Effector memory CD8-positive, alpha-beta T cell (primary cell): Measurements from ENCODE around the gene HS6ST2.
A peak's percentile ranks its signal among the peaks of the same experiment; 100 is the strongest.

Experiments used
- ATAC-seq: fragments of 150-1000 bp; cut with Tn5 transposase; replicated peaks from 2 replicates; pipeline ENCODE4 v1.10.0; 2021; ENCODE audit warnings: mild to moderate bottlenecking, moderate library complexity
- DNase-seq, 3 experiments: peaks; one replicate each; pipeline ENCODE4 v3.0.0; 2021
- H3K27ac Mint-ChIP-seq, 2 donors: one replicate each; pipeline ENCODE4 v1.8.0; 2022; ENCODE audit warnings: mild to moderate bottlenecking in 2 of 2, mixed read lengths in 2 of 2, moderate library complexity in 2 of 2
- H3K27me3 Mint-ChIP-seq, 2 donors: one replicate each; pipeline ENCODE4 v1.8.0; 2022; ENCODE audit warnings: mixed read lengths in 2 of 2
- H3K36me3 Mint-ChIP-seq: one replicate; pipeline ENCODE4 v1.8.0; 2022; ENCODE audit warnings: mild to moderate bottlenecking, moderate library complexity, mixed read lengths; ENCODE audit not compliant: insufficient read depth
- H3K4me1 Mint-ChIP-seq, 2 donors: one replicate each; pipeline ENCODE4 v1.8.0; 2022; ENCODE audit warnings: low read depth in 2 of 2, mixed read lengths in 2 of 2
- H3K4me3 Mint-ChIP-seq, 2 donors: one replicate each; pipeline ENCODE4 v1.8.0; 2022; ENCODE audit warnings: mild to moderate bottlenecking in 2 of 2, mixed read lengths in 2 of 2, moderate library complexity in 2 of 2
- H3K9me3 Mint-ChIP-seq, 2 donors: one replicate each; pipeline ENCODE4 v1.8.0; 2022; ENCODE audit warnings: mixed read lengths in 2 of 2

Gene HS6ST2

GRCh38 chrX:132749406-132749805, 209.0 kb downstream of the HS6ST2 start:
- peaks cover 5 to 7% of the 10 kb centered on the region in 2 donors for H3K4me1 Mint-ChIP-seq
- H3K9me3 Mint-ChIP-seq = no peaks in the 10 kb centered on the region
- no peak overlapping the region for H3K4me3 Mint-ChIP-seq
- ATAC-seq (no peak), DNase-seq (no peak)
- H3K27me3 Mint-ChIP-seq = no peaks in the 10 kb centered on the region
- no peaks in the 10 kb centered on the region for H3K36me3 Mint-ChIP-seq
- no peak overlapping the region for H3K27ac Mint-ChIP-seq

GRCh38 chrX:132748909-132749308, 209.5 kb downstream of the HS6ST2 start:
- H3K36me3 Mint-ChIP-seq = no peaks in the 10 kb centered on the region
- H3K4me3 Mint-ChIP-seq = no peak overlapping the region
- H3K27ac Mint-ChIP-seq = no peak overlapping the region
- H3K27me3 Mint-ChIP-seq = no peaks in the 10 kb centered on the region
- H3K4me1 Mint-ChIP-seq = peaks cover 7% of the 10 kb centered on the region in 2 donors
- DNase-seq (no peak), ATAC-seq (no peak)
- H3K9me3 Mint-ChIP-seq = no peaks in the 10 kb centered on the region

GRCh38 chrX:132748268-132748667, 210.2 kb downstream of the HS6ST2 start:
- no peaks in the 10 kb centered on the region for H3K27me3 Mint-ChIP-seq
- ATAC-seq (no peak), DNase-seq (no peak)
- H3K4me1 Mint-ChIP-seq = peaks cover 7% of the 10 kb centered on the region in 2 donors
- no peaks in the 10 kb centered on the region for H3K9me3 Mint-ChIP-seq
- no peak overlapping the region for H3K27ac Mint-ChIP-seq
- H3K36me3 Mint-ChIP-seq = no peaks in the 10 kb centered on the region
- no peak overlapping the region for H3K4me3 Mint-ChIP-seq

- Mint-ChIP-seq H3K27me3 (no peaks in the 10 kb centered on the region), H3K4me1 (peaks cover 12 to 16% of the 10 kb centered on the region in 2 donors), H3K36me3 (no peaks in the 10 kb centered on the region), H3K4me3 (no peak overlapping the region), H3K9me3 (no peaks in the 10 kb centered on the region), H3K27ac (no peak overlapping the region)
- DNase-seq (no peak), ATAC-seq (no peak)
Measured at GRCh38 chrX:132745593-132745992, 212.8 kb downstream of the HS6ST2 start.

GRCh38 chrX:132744470-132744869, 214.0 kb downstream of the HS6ST2 start:
- no peak overlapping the region for H3K27ac Mint-ChIP-seq
- no peak for DNase-seq
- no peak overlapping the region for H3K4me3 Mint-ChIP-seq
- ATAC-seq = peak; percentile 70
- no peaks in the 10 kb centered on the region for H3K36me3 Mint-ChIP-seq
- no peaks in the 10 kb centered on the region for H3K27me3 Mint-ChIP-seq
- no peaks in the 10 kb centered on the region for H3K9me3 Mint-ChIP-seq
- H3K4me1 Mint-ChIP-seq = peaks cover 12 to 16% of the 10 kb centered on the region in 2 donors

DNA sequence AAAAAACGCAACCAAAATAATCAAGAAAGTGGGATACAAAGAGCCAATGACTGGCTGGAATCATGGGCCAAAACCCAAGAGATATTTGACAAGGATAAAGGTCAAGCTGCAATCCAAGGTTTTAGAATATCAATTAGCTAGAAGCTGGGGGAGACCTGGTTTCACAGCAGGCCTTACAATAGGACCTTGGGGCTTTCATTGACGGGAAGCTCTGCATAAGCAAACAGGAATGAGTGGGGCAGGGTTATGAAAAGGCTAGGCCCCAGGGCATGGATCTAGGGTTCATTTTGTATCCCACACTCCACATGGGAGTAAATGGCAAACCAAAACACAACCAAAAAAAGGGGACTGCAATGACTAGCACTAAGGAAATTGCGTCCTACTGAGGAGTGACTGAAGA, 215.3 kb downstream of the HS6ST2 start:
- no peak for ATAC-seq
- Mint-ChIP-seq H3K27ac (no peak overlapping the region), H3K27me3 (no peaks in the 10 kb centered on the region), H3K36me3 (no peaks in the 10 kb centered on the region), H3K4me3 (no peak overlapping the region), H3K4me1 (peaks cover 18 to 22% of the 10 kb centered on the region in 2 donors), H3K9me3 (no peaks in the 10 kb centered on the region)
- DNase-seq = no peak

DNA sequence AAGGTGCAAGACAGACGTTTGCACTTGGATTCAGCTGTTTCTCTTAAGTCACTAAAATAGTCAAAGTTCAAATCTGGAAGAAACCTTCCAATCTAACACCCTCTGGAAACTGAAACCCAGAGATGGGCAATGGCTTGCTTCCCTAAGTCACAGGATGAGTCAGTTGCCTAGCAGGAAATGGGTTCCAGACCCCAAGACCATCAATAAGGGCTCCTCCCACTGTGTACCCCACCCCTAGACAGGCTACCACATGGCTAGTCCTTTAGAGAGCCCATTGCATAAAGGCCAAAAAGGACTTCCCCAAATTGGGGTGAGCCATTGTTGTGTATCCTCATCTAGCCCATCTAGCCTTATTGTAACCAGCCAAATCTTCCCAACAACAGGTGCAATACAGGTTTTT, 216.2 kb downstream of the HS6ST2 start:
- no peak for ATAC-seq
- Mint-ChIP-seq H3K27ac (no peak overlapping the region), H3K36me3 (no peaks in the 10 kb centered on the region), H3K27me3 (no peaks in the 10 kb centered on the region), H3K9me3 (no peaks in the 10 kb centered on the region), H3K4me3 (no peak overlapping the region), H3K4me1 (peaks cover 24 to 25% of the 10 kb centered on the region in 2 donors)
- no peak for DNase-seq

DNA sequence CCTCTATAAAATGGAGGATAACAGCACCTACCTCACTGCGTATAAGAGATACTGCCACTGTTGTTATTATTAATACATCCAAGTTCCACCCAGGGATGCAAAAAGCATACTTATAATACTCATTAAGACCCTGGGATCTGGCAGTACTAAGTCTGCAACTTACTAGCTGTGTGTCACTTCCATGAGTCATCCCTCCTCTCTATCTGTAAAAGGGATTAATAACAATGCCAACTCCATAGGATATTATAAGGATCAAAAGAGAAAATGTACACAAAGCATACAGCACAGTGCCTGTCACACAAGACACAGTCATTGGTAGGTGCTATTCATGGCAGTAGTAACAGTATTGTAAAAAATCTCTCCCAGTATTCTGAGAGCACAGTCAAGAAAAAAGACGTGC, 216.7 kb downstream of the HS6ST2 start:
- DNase-seq (no peak), ATAC-seq (no peak)
- no peak overlapping the region for H3K27ac Mint-ChIP-seq
- H3K36me3 Mint-ChIP-seq = no peaks in the 10 kb centered on the region
- no peak overlapping the region for H3K4me3 Mint-ChIP-seq
- no peaks in the 10 kb centered on the region for H3K9me3 Mint-ChIP-seq
- no peaks in the 10 kb centered on the region for H3K27me3 Mint-ChIP-seq
- peaks cover 27 to 30% of the 10 kb centered on the region in 2 donors for H3K4me1 Mint-ChIP-seq

DNA sequence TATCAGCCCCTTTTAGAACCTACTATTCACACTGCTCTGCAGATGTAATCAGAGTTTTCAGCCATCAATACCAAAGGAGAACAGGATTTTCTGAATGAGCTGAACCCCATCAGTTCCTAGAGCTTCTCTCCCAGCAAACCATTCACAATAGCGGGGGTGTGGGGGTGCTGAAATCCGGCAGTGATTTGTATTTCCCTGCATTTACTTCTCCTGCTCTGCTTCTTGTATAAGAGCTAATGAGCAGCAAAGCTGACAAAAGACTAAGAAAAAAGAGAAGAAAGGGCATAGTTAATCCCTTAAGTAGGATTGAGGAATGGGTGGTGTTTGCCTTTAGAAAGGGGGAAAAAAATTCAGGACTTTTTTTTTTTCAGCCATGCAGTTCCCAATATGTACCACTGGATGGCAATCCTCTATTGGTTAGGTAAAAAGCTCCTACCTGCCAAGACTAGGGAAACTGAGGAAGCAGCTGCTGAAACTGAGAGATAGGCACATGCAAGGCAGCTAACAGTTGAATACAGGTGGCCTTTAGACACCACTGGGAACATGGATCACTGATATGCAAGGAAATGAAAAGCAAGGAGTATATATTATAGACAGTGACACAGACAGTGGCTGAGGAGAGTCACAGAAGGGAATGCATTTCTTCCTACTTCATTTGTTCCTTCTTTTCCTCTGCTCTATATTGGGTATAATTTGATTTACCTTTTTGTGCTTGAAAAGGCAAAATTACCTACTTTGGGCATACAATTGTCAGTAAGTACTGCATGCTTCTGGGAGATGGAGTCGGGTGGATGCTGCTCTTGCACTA, 217.9 kb downstream of the HS6ST2 start:
- no peak for ATAC-seq
- Mint-ChIP-seq H3K36me3 (no peaks in the 10 kb centered on the region), H3K4me1 (peaks cover 27 to 34% of the 10 kb centered on the region in 2 donors), H3K27me3 (no peaks in the 10 kb centered on the region), H3K4me3 (no peak overlapping the region), H3K9me3 (no peaks in the 10 kb centered on the region), H3K27ac (no peak overlapping the region)
- DNase-seq = no peak

- Mint-ChIP-seq H3K27ac (no peak overlapping the region), H3K9me3 (no peaks in the 10 kb centered on the region), H3K36me3 (no peaks in the 10 kb centered on the region), H3K4me1 (peaks cover 21 to 27% of the 10 kb centered on the region in 2 donors), H3K27me3 (no peaks in the 10 kb centered on the region), H3K4me3 (peak overlapping the region in 1 of 2 donors; percentile 17)
- DNase-seq (no peak), ATAC-seq (no peak)
Measured at GRCh38 chrX:132738951-132739350, 219.5 kb downstream of the HS6ST2 start.

- Mint-ChIP-seq H3K4me1 (peaks cover 17 to 25% of the 10 kb centered on the region in 2 donors), H3K4me3 (peak overlapping the region in 1 of 2 donors; percentile 27), H3K9me3 (no peaks in the 10 kb centered on the region), H3K27me3 (no peaks in the 10 kb centered on the region), H3K27ac (peak overlapping the region; percentile 22 to 38), H3K36me3 (no peaks in the 10 kb centered on the region)
- ATAC-seq (peak; percentile 90), DNase-seq (peak; percentile 11 to 19 (median 14))
Measured at GRCh38 chrX:132737743-132738142, 220.7 kb downstream of the HS6ST2 start.

- no peaks in the 10 kb centered on the region for H3K27me3 Mint-ChIP-seq
- ATAC-seq = no peak
- H3K36me3 Mint-ChIP-seq = no peaks in the 10 kb centered on the region
Measured at GRCh38 chrX:132732236-132732635, 226.2 kb downstream of the HS6ST2 start.

GRCh38 chrX:132730726-132731125, 227.7 kb downstream of the HS6ST2 start:
- Mint-ChIP-seq H3K27me3 (no peaks in the 10 kb centered on the region), H3K9me3 (no peaks in the 10 kb centered on the region), H3K27ac (peak overlapping the region in 1 of 2 donors; percentile 56), H3K4me3 (no peak overlapping the region), H3K36me3 (no peaks in the 10 kb centered on the region), H3K4me1 (no peaks in the 10 kb centered on the region)
- no peak for ATAC-seq
- no peak for DNase-seq

More at GRCh38 chrX:132732236-132732635, 226.2 kb downstream of the HS6ST2 start:
- H3K4me1 Mint-ChIP-seq = peaks cover 3 to 9% of the 10 kb centered on the region in 2 donors
- H3K4me3 Mint-ChIP-seq = no peak overlapping the region
- no peak for DNase-seq
- H3K27ac Mint-ChIP-seq = no peak overlapping the region
- no peaks in the 10 kb centered on the region for H3K9me3 Mint-ChIP-seq

DNA sequence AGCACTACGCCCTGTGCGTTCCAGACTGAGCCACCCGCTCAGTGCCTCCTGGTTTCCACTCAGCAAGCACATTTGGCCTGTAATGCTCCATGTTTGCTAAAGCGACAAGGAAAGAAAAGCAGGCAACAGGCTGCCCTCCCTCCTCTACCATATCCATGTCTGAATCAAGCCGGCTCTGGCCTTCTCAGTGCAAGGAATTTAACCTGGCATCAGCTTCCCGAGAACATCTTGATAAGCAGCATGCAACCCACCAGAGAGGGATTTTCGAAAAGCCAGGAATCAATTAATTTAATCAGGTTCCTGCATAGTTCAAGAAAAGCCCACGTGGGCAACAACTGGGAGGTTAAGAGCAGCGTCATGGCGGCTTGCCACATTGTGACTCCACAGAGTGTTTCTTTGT, 228.2 kb downstream of the HS6ST2 start:
- Mint-ChIP-seq H3K27ac (no peak overlapping the region), H3K4me3 (no peak overlapping the region), H3K27me3 (no peaks in the 10 kb centered on the region), H3K4me1 (no peaks in the 10 kb centered on the region), H3K36me3 (no peaks in the 10 kb centered on the region), H3K9me3 (no peaks in the 10 kb centered on the region)
- ATAC-seq (no peak), DNase-seq (no peak)
